Measurements from ENCODE around the gene TUBGCP3.

Gene TUBGCP3

DNA sequence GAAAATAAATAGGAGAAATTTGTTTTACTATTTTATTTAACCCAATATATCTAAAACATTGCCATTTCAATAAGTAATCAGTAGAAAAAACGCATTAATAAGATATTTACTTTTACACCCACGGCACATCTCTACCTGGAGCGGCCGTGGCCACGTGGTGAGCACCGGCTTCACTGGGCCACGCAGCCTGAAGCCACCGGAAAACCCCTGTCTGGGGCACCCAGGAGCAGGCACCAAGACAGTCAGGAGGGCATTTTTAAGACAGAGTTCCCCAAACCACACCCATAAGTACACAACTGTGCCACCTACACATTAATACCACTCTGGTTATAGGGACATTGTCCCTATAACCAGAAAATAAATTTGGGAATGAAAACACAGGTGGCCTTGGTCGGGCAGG lies 130.9 kb downstream of the TUBGCP3 start:
- no peak for DNase-seq (ENCODE audit: low spot score)
- in situ Hi-C loops (cut with MboI; ENCODE audit: low pct_unique_long_range_greater_than_20kb, low sequenced_read_pairs, unreplicated experiment) = no loop called here
- TF ChIP-seq, protein P1, sequence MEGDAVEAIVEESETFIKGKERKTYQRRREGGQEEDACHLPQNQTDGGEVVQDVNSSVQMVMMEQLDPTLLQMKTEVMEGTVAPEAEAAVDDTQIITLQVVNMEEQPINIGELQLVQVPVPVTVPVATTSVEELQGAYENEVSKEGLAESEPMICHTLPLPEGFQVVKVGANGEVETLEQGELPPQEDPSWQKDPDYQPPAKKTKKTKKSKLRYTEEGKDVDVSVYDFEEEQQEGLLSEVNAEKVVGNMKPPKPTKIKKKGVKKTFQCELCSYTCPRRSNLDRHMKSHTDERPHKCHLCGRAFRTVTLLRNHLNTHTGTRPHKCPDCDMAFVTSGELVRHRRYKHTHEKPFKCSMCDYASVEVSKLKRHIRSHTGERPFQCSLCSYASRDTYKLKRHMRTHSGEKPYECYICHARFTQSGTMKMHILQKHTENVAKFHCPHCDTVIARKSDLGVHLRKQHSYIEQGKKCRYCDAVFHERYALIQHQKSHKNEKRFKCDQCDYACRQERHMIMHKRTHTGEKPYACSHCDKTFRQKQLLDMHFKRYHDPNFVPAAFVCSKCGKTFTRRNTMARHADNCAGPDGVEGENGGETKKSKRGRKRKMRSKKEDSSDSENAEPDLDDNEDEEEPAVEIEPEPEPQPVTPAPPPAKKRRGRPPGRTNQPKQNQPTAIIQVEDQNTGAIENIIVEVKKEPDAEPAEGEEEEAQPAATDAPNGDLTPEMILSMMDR (IDR thresholded peaks at IDR 0.05; ENCODE audit: extremely low read depth, insufficient read depth, missing control alignments) = no peak

DNA sequence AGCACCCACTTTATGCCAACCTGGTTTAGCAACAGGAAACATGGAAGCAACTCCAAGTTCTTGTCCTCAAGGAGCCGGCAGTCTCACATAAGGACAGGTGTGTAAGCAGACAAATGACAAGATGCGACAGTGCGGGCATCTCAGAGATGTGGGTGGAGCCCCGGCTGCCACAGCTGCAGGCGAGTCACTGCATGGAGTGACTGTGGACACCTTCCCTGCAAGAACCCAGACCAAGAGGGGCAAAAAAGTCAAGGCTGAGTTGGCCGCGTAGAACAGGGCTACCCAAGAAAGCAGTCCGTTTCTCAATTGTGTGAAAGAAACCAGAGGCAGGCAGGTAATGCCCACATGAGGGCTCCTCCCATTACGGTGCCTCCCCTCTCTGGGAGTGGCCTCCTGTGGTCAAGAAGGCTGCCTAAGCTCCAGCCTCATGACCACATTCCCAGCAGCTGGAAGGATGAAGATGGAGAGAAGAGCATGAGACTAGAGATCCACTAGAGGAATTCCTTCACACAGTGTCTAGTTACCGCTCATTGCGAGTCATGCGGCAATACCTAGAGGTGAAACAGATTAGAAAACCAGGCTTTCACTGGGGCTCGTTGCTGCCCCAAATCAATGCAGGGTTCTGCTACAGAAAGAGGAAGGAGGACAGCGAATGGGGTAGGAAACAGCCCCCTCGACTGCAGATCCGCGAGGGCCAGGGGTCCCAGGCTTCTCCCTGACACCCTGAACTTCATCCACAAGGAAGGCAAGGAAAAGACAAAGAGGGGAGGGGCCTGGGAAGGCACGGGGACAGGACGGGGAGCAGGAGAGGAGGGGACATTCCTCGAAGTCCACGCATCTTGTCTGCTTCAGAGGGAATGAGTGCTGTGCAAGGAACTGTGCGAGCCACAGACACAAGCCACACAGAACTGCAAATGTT lies 131.6 kb downstream of the TUBGCP3 start:
- no peak for DNase-seq (ENCODE audit: low spot score)
- TF ChIP-seq, protein P1 (IDR thresholded peaks at IDR 0.05; ENCODE audit: extremely low read depth, insufficient read depth, missing control alignments) = no peak
- in situ Hi-C loops (cut with MboI; ENCODE audit: low pct_unique_long_range_greater_than_20kb, low sequenced_read_pairs, unreplicated experiment) = no loop called here

DNA sequence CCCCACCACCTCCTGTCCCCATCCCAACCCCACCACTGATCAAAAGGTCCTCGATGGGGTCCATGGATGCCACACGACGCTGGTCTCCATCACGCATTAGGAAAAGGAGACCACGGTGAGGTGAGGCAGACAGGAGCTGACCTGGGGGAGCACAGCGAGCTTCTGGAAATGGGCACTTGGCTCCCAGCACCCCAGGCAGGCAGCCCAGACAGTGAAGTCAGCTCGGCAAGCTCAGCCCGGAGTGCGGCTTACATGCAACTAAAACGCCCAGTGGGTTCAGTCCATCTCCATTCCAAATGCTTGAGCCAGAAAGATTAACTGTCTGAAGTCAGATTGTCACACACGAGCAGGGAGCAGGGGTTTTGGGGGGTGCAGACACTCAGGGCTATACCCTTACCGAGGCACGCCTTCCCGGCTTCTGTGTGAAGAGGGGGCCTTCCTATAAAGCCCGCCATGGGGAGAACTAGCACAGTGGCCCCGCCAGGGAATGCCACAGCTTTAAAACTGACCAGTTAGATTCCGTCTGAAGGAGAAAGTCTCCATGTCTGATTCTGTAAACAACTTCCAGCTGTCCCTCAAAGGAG lies 132.4 kb downstream of the TUBGCP3 start:
- TF ChIP-seq, protein P1 (IDR thresholded peaks at IDR 0.05; ENCODE audit: extremely low read depth, insufficient read depth, missing control alignments) = no peak
- no peak for DNase-seq (ENCODE audit: low spot score)
- in situ Hi-C loops (cut with MboI; ENCODE audit: low pct_unique_long_range_greater_than_20kb, low sequenced_read_pairs, unreplicated experiment) = no loop called here

DNA sequence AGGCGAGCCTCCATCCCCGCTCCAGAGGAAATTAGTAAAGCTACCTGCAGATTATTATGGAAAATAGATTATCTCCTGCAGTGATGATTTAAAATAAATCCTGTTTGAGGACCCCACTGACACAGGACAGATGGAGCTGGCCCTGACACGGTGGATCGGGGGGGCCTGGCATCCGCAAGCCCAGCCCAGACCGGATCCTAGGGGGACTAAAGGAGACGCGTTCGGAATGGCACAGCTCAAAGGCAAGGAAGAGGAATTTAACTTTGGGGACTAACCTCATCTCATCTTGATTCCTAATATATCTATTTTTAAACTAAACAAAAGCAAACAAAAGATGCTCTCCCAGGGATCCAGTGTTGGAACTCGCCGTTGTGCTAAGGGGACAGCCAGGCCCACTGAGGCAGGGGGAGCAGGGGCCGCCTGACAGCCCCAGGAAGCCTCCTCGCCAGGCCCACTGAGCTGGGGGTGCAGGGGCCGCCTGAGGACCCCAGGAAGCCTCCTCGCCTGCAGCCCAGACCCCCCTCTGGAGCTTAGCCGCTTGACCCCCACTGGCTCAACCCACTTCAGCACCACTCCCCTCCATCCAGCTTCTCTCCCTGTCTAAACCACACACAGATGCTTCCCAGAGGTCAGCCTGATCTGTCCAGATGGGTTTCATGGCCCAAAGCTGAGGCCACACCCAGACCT lies 133.2 kb downstream of the TUBGCP3 start:
- DNase-seq (ENCODE audit: low spot score) = no peak
- in situ Hi-C loops (cut with MboI; ENCODE audit: low pct_unique_long_range_greater_than_20kb, low sequenced_read_pairs, unreplicated experiment) = no loop called here
- TF ChIP-seq, protein P1 (IDR thresholded peaks at IDR 0.05; ENCODE audit: extremely low read depth, insufficient read depth, missing control alignments) = no peak

DNA sequence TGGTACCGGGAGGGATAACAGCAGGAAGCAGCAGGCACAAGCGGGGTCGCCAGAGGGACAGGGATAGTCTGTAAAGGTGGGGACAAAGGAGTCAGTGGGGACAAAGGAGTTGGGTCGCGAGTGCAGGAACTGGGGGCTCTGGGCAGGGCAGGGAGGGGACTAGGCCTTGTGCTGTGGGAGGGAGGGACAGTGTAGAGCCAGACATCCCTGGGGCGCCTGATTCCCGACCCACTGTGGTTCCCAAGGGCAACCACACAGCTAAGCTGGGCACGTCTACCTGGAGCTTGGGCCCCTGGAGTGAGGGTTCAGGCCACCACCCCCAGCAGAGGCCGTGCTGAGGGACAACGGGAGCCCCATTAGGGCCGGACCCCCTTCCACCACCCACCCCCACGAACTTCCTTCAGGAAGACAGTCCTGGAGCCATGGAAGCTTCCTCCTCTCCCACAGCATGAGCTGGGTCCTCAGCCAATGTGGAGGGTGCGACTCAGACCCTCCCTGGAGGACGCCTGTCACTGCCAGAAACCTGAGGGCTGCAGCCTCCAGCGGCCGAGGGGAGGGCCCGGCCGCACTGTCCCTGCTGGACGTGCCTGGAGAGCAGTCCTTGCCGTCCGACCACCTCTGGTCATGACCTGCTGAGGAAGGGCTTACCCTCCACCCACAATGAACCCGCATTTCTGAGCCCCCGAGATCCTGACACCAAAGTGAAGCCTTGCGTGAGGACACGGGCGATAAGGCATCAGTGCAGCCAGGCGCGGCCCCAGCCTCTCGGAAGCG lies 133.9 kb downstream of the TUBGCP3 start:
- no peak for DNase-seq (ENCODE audit: low spot score)
- TF ChIP-seq, protein P1 (IDR thresholded peaks at IDR 0.05; ENCODE audit: extremely low read depth, insufficient read depth, missing control alignments) = no peak
- in situ Hi-C loops (cut with MboI; ENCODE audit: low pct_unique_long_range_greater_than_20kb, low sequenced_read_pairs, unreplicated experiment) = no loop called here
